PC-3 (cell line): ENCODE data around the gene HS3ST5. TPM values are rescaled to one million over a fixed set of nuclear protein-coding genes. Genes with fewer than 3 reads are reported as not detected.

Source experiments
- ATAC-seq: fragments of 200-7000 bp; cut with Tn5 transposase; 2 replicates; pipeline ENCODE4 v1.9.1; 2020; ENCODE audit warnings: mild to moderate bottlenecking, moderate library complexity
- BruUV-seq: library from RNA; stranded (reverse); fragments of 400-500 nt; replicated peaks from 2 replicates; lab custom pipeline; 2021; lab: Mats Ljungman, UMichigan
- CTCF ChIA-PET: fragments of 300-600 bp; sonication (Branson Sonifier 250); formaldehyde crosslinking; loops from one replicate; lab custom pipeline; 2022; ENCODE audit warnings: antibody characterized with exemption; lab: Charles Lee
- POLR2A ChIA-PET: fragments of 300-600 bp; sonication (Branson Sonifier 250); formaldehyde crosslinking; loops from one replicate; lab custom pipeline; 2022; ENCODE audit warnings: antibody characterized with exemption; ENCODE audit not compliant: unreplicated experiment; lab: Charles Lee
- DNase-seq: peaks from one replicate; pipeline ENCODE4 v3.0.0-alpha.2; 2015
- H2AFZ ChIP-seq: fragments of 300-600 bp; sonication (generic); 2 replicates; pipeline ENCODE4 v1.6.0; 2016; ENCODE audit warnings: antibody characterized with exemption, low read length
- H3F3A ChIP-seq: fragments of 300-600 bp; sonication (generic); one replicate; pipeline ENCODE4 v1.6.0; 2017; ENCODE audit warnings: antibody characterized with exemption, low read length, control low read depth, mild to moderate bottlenecking; ENCODE audit not compliant: unreplicated experiment
- H3K27ac ChIP-seq: fragments of 300-600 bp; sonication (generic); 2 replicates; pipeline ENCODE4 v1.5.1; 2016; ENCODE audit warnings: mild to moderate bottlenecking, low read length
- H3K27me3 ChIP-seq: fragments of 300-600 bp; sonication (generic); 2 replicates; pipeline ENCODE4 v1.6.1; 2016; ENCODE audit warnings: low read length, mixed read lengths
- H3K36me3 ChIP-seq: fragments of 300-600 bp; sonication (generic); 2 replicates; pipeline ENCODE4 v1.6.1; 2016; ENCODE audit warnings: low read depth, mixed run types, low read length, mixed read lengths
- H3K4me1 ChIP-seq: fragments of 300-600 bp; sonication (generic); 2 replicates; pipeline ENCODE4 v1.5.1; 2016; ENCODE audit warnings: low read length; ENCODE audit not compliant: insufficient read depth
- H3K4me2 ChIP-seq: fragments of 300-600 bp; sonication (generic); 2 replicates; pipeline ENCODE4 v1.6.0; 2016; ENCODE audit warnings: low read length
- H3K4me3 ChIP-seq: fragments of 300-600 bp; sonication (generic); 2 replicates; pipeline ENCODE4 v1.5.1; 2016; ENCODE audit warnings: mild to moderate bottlenecking, low read length, mixed read lengths
- H3K79me2 ChIP-seq: fragments of 300-600 bp; sonication (generic); 2 replicates; pipeline ENCODE4 v1.6.1; 2017; ENCODE audit warnings: low read length, mixed read lengths
- H3K9ac ChIP-seq: fragments of 300-600 bp; sonication (generic); 2 replicates; pipeline ENCODE4 v1.6.0; 2016; ENCODE audit warnings: mild to moderate bottlenecking, low read length
- H3K9me2 ChIP-seq: fragments of 300-600 bp; sonication (generic); replicated peaks from 2 replicates; pipeline ENCODE4 v1.6.1; 2016; ENCODE audit warnings: mixed run types, low read length, mixed read lengths
- H3K9me3 ChIP-seq: fragments of 300-600 bp; sonication (generic); 2 replicates; pipeline ENCODE4 v1.6.1; 2016; ENCODE audit warnings: low read length, mixed read lengths
- H4K20me1 ChIP-seq: fragments of 300-600 bp; sonication (generic); 2 replicates; pipeline ENCODE4 v1.6.1; 2016; ENCODE audit warnings: low read length, mixed read lengths
- CTCF ChIP-seq: fragments of 300-600 bp; sonication (generic); conservative IDR thresholded peaks from 2 replicates; pipeline ENCODE4 v1.5.1; 2017; ENCODE audit warnings: antibody characterized with exemption, low read depth, mild to moderate bottlenecking, low read length
- EZH2 ChIP-seq: fragments of 300-600 bp; sonication (generic); IDR thresholded peaks from one replicate; pipeline ENCODE4 v1.6.1; 2017; ENCODE audit warnings: antibody characterized with exemption, mild to moderate bottlenecking, low read length; ENCODE audit not compliant: unreplicated experiment
- EZH2phosphoT487 ChIP-seq: fragments of 300-600 bp; sonication (generic); IDR thresholded peaks from 2 replicates; pipeline ENCODE4 v1.6.1; 2018; ENCODE audit warnings: mild to moderate bottlenecking, antibody characterized with exemption, low read length, borderline replicate concordance
- intact Hi-C: fragments of 100-400 bp; cut with micrococcal nuclease; formaldehyde crosslinking; loops from 2 replicates; pipeline ENCODE4 v1.9.0; 2023
- total RNA-seq: library from RNA; depleted of rRNA; stranded (reverse); fragments of >200 nt; gene quantifications from 2 replicates; pipeline ENCODE4 v1.2.3, GENCODE V29; 2014

Gene HS3ST5
- total RNA-seq, 1 experiment from 2014 or later = 1.2 TPM

- H4K20me1 ChIP-seq = no peaks in the 10 kb centered on the region
- TF ChIP-seq EZH2phosphoT487 = no peak
- no peak for TF ChIP-seq CTCF
- no peak for TF ChIP-seq EZH2
- POLR2A ChIA-PET = no interaction called here
- H3K36me3 ChIP-seq = no peaks in the 10 kb centered on the region
- DNase-seq (no peak), ATAC-seq (no peak)
- no peaks in the 10 kb centered on the region for H3F3A ChIP-seq
- intact Hi-C loops = no loop called here
- H3K4me1 ChIP-seq = no peaks in the 10 kb centered on the region
- BruUV-seq = no TSS peak
- H3K4me3 ChIP-seq = no peak overlapping the region
- no peak overlapping the region for H3K4me2 ChIP-seq
- H3K27me3 ChIP-seq = no peaks in the 10 kb centered on the region
- no peak overlapping the region for H3K9ac ChIP-seq
- H3K9me3 ChIP-seq = no peaks in the 10 kb centered on the region
- no peaks in the 10 kb centered on the region for H3K79me2 ChIP-seq
- no peak overlapping the region for H2AFZ ChIP-seq
- CTCF ChIA-PET = no interaction called here
- no peaks in the 10 kb centered on the region for H3K9me2 ChIP-seq
- H3K27ac ChIP-seq = no peak overlapping the region
Observed at GRCh38 chr6:114181664-114182063, 161.2 kb downstream of the HS3ST5 start.

- no peak for ATAC-seq
- Histone ChIP-seq H3K9me2 (no peaks in the 10 kb centered on the region), H3K27me3 (no peaks in the 10 kb centered on the region), H3K9me3 (no peaks in the 10 kb centered on the region), H3K4me2 (no peak overlapping the region), H3K4me3 (no peak overlapping the region), H3K9ac (no peak overlapping the region), H3K4me1 (no peaks in the 10 kb centered on the region), H4K20me1 (no peaks in the 10 kb centered on the region), H3K27ac (no peak overlapping the region), H2AFZ (no peak overlapping the region), H3K79me2 (no peaks in the 10 kb centered on the region), H3F3A (no peaks in the 10 kb centered on the region), H3K36me3 (no peaks in the 10 kb centered on the region)
- no TSS peak for BruUV-seq
- intact Hi-C loops = no loop called here
- no peak for TF ChIP-seq EZH2phosphoT487
- TF ChIP-seq EZH2 = no peak
- no peak for TF ChIP-seq CTCF
- no peak for DNase-seq
- ChIA-PET CTCF (no interaction called here), POLR2A (no interaction called here)
Observed at GRCh38 chr6:114179411-114179810, 163.4 kb downstream of the HS3ST5 start.

- no TSS peak for BruUV-seq
- Histone ChIP-seq H3K9me2 (no peaks in the 10 kb centered on the region), H3K4me1 (no peaks in the 10 kb centered on the region), H3K4me3 (no peak overlapping the region), H3K4me2 (no peak overlapping the region), H3K9ac (no peak overlapping the region), H3K27me3 (no peaks in the 10 kb centered on the region), H2AFZ (no peak overlapping the region), H3F3A (no peaks in the 10 kb centered on the region), H3K36me3 (no peaks in the 10 kb centered on the region), H3K79me2 (no peaks in the 10 kb centered on the region), H4K20me1 (no peaks in the 10 kb centered on the region), H3K27ac (no peak overlapping the region), H3K9me3 (no peaks in the 10 kb centered on the region)
- no peak for TF ChIP-seq EZH2phosphoT487
- no peak for ATAC-seq
- DNase-seq = no peak
- intact Hi-C loops = no loop called here
- ChIA-PET CTCF (no interaction called here), POLR2A (no interaction called here)
Observed at GRCh38 chr6:114176726-114177125, 166.1 kb downstream of the HS3ST5 start.
